Bronchial epithelial cell (primary cell): ENCODE results near the gene VSX2. TPM values are rescaled to one million over a fixed set of nuclear protein-coding genes. Genes with fewer than 3 reads are reported as not detected.
"Not testable (repeated sequence)": the region's sequence is repeated elsewhere in the genome, so short reads cannot be mapped to it uniquely, and the experiment has no call there.

ENCODE experiments used
- DNase-seq: peaks from one replicate; pipeline ENCODE4 v3.0.0-alpha.2; 2010; ENCODE audit warnings: low read depth
- FAIRE-seq: peaks from 2 replicates; lab custom pipeline; 2011; peaks lifted over from hg19 to GRCh38; lab: Jason Lieb, UNC
- H3K27me3 ChIP-seq: 2 replicates; pipeline ENCODE4 v1.5.1; 2011; ENCODE audit warnings: low read length; ENCODE audit not compliant: control insufficient read depth, insufficient read depth
- H3K36me3 ChIP-seq: 2 replicates; pipeline ENCODE4 v1.5.1; 2011; ENCODE audit warnings: low read length; ENCODE audit not compliant: control insufficient read depth, insufficient read depth
- H3K4me3 ChIP-seq: 2 replicates; pipeline ENCODE4 v1.5.1; 2011; ENCODE audit warnings: mild to moderate bottlenecking, low read depth, low read length, control low read depth
- total RNA-seq: library from RNA; depleted of rRNA; stranded (reverse); fragments of >200 nt; gene quantifications from 2 replicates; pipeline ENCODE4 v1.2.1, GENCODE V29; 2014
- TF ChIP-seq, protein P1 (sequence below): IDR thresholded peaks from 2 replicates; pipeline ENCODE4 v1.5.1; 2011; ENCODE audit warnings: mild to moderate bottlenecking, moderate library complexity, low read length, control low read depth, inconsistent platforms; ENCODE audit not compliant: insufficient read depth, severe bottlenecking

The VSX2 gene
- total RNA-seq, 1 donor from 2014 or later: not detected

- H3K36me3 ChIP-seq: no peaks in the 10 kb centered on the region
- TF ChIP-seq, protein P1, sequence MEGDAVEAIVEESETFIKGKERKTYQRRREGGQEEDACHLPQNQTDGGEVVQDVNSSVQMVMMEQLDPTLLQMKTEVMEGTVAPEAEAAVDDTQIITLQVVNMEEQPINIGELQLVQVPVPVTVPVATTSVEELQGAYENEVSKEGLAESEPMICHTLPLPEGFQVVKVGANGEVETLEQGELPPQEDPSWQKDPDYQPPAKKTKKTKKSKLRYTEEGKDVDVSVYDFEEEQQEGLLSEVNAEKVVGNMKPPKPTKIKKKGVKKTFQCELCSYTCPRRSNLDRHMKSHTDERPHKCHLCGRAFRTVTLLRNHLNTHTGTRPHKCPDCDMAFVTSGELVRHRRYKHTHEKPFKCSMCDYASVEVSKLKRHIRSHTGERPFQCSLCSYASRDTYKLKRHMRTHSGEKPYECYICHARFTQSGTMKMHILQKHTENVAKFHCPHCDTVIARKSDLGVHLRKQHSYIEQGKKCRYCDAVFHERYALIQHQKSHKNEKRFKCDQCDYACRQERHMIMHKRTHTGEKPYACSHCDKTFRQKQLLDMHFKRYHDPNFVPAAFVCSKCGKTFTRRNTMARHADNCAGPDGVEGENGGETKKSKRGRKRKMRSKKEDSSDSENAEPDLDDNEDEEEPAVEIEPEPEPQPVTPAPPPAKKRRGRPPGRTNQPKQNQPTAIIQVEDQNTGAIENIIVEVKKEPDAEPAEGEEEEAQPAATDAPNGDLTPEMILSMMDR: no peak
- H3K27me3 ChIP-seq: peaks cover under 1% of the 10 kb centered on the region
- no peak for FAIRE-seq
- H3K4me3 ChIP-seq: no peak overlapping the region
- DNase-seq: no peak
Observed at GRCh38 chr14:74263921-74264320, 24.7 kb downstream of the VSX2 start.

DNA sequence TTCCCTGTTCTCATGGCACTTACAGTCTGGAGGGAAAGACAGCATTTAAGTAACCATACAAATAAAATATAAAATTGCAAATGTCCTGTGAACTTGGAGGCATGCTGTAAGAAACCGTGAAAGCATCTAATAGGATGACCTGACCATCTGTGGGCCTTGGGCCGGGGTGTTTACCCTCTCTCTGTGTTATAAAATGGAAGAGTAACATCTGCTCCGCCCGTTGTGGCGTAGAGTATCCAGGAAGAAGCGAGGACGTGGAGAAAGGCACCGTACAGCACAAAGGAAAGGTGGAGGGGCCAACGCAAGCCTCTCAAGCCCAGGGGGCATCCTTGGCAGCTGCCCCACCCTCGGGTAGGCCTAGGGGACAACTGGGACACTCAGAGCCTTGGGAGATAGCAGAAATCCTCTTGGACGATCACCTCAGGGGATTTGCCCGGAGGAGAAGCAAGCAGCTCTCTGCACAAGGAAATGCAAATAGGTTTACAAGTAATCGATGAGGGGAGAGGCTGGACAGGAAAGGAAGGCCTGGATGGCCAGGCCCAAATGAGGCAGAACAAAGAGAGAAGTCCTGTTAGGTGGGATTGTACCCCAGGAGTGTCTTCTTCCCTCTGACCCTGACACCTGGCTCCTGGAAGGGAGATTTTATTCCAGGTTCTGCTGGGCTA lies 26.2 kb downstream of the VSX2 start:
- DNase-seq (no peak), FAIRE-seq (no peak)
- Histone ChIP-seq H3K4me3 (no peak overlapping the region), H3K36me3 (no peaks in the 10 kb centered on the region), H3K27me3 (no peaks in the 10 kb centered on the region)
- TF ChIP-seq, protein P1: no peak

- TF ChIP-seq, protein P1: no peak
- Histone ChIP-seq H3K27me3 (no peaks in the 10 kb centered on the region), H3K4me3 (no peak overlapping the region), H3K36me3 (no peaks in the 10 kb centered on the region)
- FAIRE-seq: no peak
- no peak for DNase-seq
Observed at GRCh38 chr14:74267588-74267987, 28.3 kb downstream of the VSX2 start.

GRCh38 chr14:74270382-74271177 lies 31.3 kb downstream of the VSX2 start:
- peak; percentile 80 for DNase-seq
- FAIRE-seq, H3K36me3 ChIP-seq, H3K27me3 ChIP-seq, H3K4me3 ChIP-seq: not testable (repeated sequence)

GRCh38 chr14:74271365-74271764 lies 32.1 kb downstream of the VSX2 start:
- H3K27me3 ChIP-seq: no peaks in the 10 kb centered on the region

More at GRCh38 chr14:74271365-74271764, 32.1 kb downstream of the VSX2 start:
- DNase-seq: no peak
- TF ChIP-seq, protein P1: no peak
- FAIRE-seq: no peak
- H3K36me3 ChIP-seq: no peaks in the 10 kb centered on the region
- no peak overlapping the region for H3K4me3 ChIP-seq
